ENCODE data around the gene SP140L.

SP140L gene

DNA sequence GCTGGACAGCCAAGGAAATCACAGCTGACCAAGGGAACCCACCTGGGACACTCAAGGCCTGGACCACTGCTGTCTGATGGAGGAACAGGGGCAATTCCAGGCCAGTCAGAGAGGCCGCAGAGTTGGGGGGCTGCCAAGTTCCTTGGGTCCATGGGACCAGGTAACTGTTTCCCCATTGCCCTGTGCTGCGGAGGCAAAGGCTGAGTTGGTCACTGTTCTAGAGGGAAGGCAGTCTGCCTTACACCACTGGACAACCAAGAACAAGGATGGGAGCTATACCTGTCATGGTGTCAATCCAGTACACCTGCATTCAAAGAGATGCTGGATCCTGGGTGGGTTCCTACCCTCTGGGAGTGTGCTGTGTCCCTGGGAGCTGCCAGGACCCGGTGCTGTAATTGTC is 9.6 kb upstream of the SP140L start:
- no peak overlapping the region for H3K4me3 ChIP-seq (ENCODE audit: control insufficient read depth, low read depth, low read length)
- TF ChIP-seq CTCF (IDR thresholded peaks at IDR 0.05; ENCODE audit: control insufficient read depth, insufficient read depth, low read depth, low read length, missing control alignments) = no peak
- no peak for DNase-seq (ENCODE audit: low read depth)

- DNase-seq (ENCODE audit: low read depth) = no peak
- TF ChIP-seq CTCF (IDR thresholded peaks at IDR 0.05; ENCODE audit: control insufficient read depth, insufficient read depth, low read depth, low read length, missing control alignments) = no peak
- no peak overlapping the region for H3K4me3 ChIP-seq (ENCODE audit: control insufficient read depth, low read depth, low read length)
Measured at GRCh38 chr2:230318190-230319121, 8.5 kb upstream of the SP140L start.

GRCh38 chr2:230319211-230319862 is 7.7 kb upstream of the SP140L start:
- DNase-seq (ENCODE audit: low read depth) = no peak

GRCh38 chr2:230321031-230321430 is 6.0 kb upstream of the SP140L start:
- no peak for DNase-seq (ENCODE audit: low read depth)
- no peak overlapping the region for H3K4me3 ChIP-seq (ENCODE audit: control insufficient read depth, low read depth, low read length)
- no peak for TF ChIP-seq CTCF (IDR thresholded peaks at IDR 0.05; ENCODE audit: control insufficient read depth, insufficient read depth, low read depth, low read length, missing control alignments)

More at GRCh38 chr2:230319211-230319862, 7.7 kb upstream of the SP140L start:
- no peak for TF ChIP-seq CTCF (IDR thresholded peaks at IDR 0.05; ENCODE audit: control insufficient read depth, insufficient read depth, low read depth, low read length, missing control alignments)
- H3K4me3 ChIP-seq (ENCODE audit: control insufficient read depth, low read depth, low read length) = no peak overlapping the region

GRCh38 chr2:230322561-230323384 is 4.2 kb upstream of the SP140L start:
- no peak for DNase-seq (ENCODE audit: low read depth)
- no peak for TF ChIP-seq CTCF (IDR thresholded peaks at IDR 0.05; ENCODE audit: control insufficient read depth, insufficient read depth, low read depth, low read length, missing control alignments)
- H3K4me3 ChIP-seq (ENCODE audit: control insufficient read depth, low read depth, low read length) = no peak overlapping the region

DNA sequence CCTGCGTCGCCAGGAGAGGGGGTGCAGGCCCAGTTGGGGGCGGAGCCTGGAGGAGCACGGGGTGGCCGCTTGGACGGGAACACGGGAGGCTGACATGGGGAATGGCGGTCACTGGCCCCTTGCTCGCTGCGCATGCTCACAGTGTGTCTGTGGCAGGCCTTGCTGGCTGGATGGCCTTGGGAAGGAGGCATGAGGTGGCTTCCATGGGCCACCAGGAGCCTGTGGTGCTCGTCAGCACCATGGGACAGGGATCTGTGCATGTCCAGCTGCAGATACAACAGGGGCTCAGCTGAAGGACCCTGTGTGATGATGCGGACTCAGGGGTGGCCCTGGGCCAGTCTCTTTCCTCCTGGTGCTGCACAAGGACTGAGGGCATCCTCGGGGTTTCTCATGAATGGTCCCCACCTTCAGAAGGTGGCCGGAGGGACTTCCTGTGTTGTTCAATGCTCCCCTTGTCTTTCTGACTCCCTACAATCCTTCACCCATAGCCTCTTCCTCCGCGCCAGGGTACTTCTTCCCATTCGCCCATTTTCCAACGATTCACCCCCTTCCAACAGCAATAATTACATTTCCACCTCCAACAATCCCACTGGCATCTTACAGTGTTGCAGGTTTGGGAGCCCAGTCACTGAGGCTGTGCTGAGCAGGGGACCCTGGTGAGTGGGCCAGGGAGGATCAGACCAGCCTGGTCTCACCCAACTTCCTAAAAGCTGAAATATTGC is 3.4 kb upstream of the SP140L start:
- peak; percentile 30 for TF ChIP-seq CTCF (IDR thresholded peaks at IDR 0.05; ENCODE audit: control insufficient read depth, insufficient read depth, low read depth, low read length, missing control alignments)
- no peak for DNase-seq (ENCODE audit: low read depth)
- no peak overlapping the region for H3K4me3 ChIP-seq (ENCODE audit: control insufficient read depth, low read depth, low read length)
